Central memory CD8-positive, alpha-beta T cell (primary cell): ENCODE results near the gene PDK1.

ENCODE experiments used
- ATAC-seq: fragments of 150-1000 bp; cut with Tn5 transposase; replicated peaks from 2 replicates; pipeline ENCODE4 v1.10.0; 2022; ENCODE audit warnings: mild to moderate bottlenecking, moderate FRiP score, moderate number of reproducible peaks; ENCODE audit not compliant: poor library complexity, severe bottlenecking; ENCODE audit errors: extremely low read depth
- DNase-seq, 2 donors: peaks; one replicate each; pipeline ENCODE4 v3.0.0; 2021; ENCODE audit warnings: low spot score in 2 of 2
- H3K27ac Mint-ChIP-seq: one replicate; pipeline ENCODE4 v1.8.0; 2022; ENCODE audit warnings: low read depth, mild to moderate bottlenecking, moderate library complexity, mixed read lengths
- H3K27me3 Mint-ChIP-seq: one replicate; pipeline ENCODE4 v1.8.0; 2022; ENCODE audit warnings: mixed read lengths
- H3K36me3 Mint-ChIP-seq: one replicate; pipeline ENCODE4 v1.8.0; 2022; ENCODE audit warnings: mild to moderate bottlenecking, moderate library complexity, mixed read lengths; ENCODE audit not compliant: insufficient read depth
- H3K4me1 Mint-ChIP-seq: one replicate; pipeline ENCODE4 v1.8.0; 2022; ENCODE audit warnings: mixed read lengths
- H3K4me3 Mint-ChIP-seq: one replicate; pipeline ENCODE4 v1.8.0; 2022; ENCODE audit warnings: mild to moderate bottlenecking, moderate library complexity, mixed read lengths
- H3K9me3 Mint-ChIP-seq: one replicate; pipeline ENCODE4 v1.8.0; 2022; ENCODE audit warnings: mixed read lengths

The PDK1 gene

GRCh38 chr2:172639256-172639655, 83.4 kb downstream of the PDK1 start:
- H3K27me3 Mint-ChIP-seq: peaks cover 36% of the 10 kb centered on the region
- DNase-seq: no peak
- H3K4me1 Mint-ChIP-seq: no peaks in the 10 kb centered on the region
- no peak overlapping the region for H3K4me3 Mint-ChIP-seq
- H3K9me3 Mint-ChIP-seq: no peaks in the 10 kb centered on the region
- H3K27ac Mint-ChIP-seq: no peak overlapping the region
- H3K36me3 Mint-ChIP-seq: peaks cover 2% of the 10 kb centered on the region
- ATAC-seq: no peak

DNA sequence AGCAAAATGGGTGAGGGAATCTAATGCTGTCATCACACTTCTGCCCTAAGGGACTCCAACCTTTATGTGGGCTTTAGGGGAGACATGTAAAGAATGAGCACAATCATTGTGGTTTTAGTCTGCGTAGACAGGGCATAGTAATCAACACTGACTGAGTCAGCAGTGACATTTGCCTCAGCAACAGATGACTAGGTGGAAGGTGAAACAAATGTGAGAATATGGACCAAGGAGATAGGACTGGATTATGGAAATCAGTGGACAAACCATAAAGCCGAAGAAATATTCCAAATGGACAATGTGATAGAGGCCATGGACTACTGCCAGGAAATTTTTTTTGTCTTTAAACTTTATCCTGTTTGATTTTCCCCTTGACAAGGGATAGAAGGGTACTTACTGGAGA, 83.9 kb downstream of the PDK1 start:
- Mint-ChIP-seq H3K36me3 (peaks cover 2% of the 10 kb centered on the region), H3K27ac (no peak overlapping the region), H3K27me3 (peaks cover 36% of the 10 kb centered on the region), H3K4me3 (no peak overlapping the region), H3K9me3 (no peaks in the 10 kb centered on the region), H3K4me1 (no peaks in the 10 kb centered on the region)
- ATAC-seq: no peak
- DNase-seq: no peak

GRCh38 chr2:172640389-172640788, 84.5 kb downstream of the PDK1 start:
- no peak for ATAC-seq
- H3K27ac Mint-ChIP-seq: no peak overlapping the region
- H3K27me3 Mint-ChIP-seq: peaks cover 33% of the 10 kb centered on the region
- peaks cover 2% of the 10 kb centered on the region for H3K36me3 Mint-ChIP-seq
- H3K9me3 Mint-ChIP-seq: no peaks in the 10 kb centered on the region
- H3K4me1 Mint-ChIP-seq: no peaks in the 10 kb centered on the region
- DNase-seq: no peak
- no peak overlapping the region for H3K4me3 Mint-ChIP-seq

DNA sequence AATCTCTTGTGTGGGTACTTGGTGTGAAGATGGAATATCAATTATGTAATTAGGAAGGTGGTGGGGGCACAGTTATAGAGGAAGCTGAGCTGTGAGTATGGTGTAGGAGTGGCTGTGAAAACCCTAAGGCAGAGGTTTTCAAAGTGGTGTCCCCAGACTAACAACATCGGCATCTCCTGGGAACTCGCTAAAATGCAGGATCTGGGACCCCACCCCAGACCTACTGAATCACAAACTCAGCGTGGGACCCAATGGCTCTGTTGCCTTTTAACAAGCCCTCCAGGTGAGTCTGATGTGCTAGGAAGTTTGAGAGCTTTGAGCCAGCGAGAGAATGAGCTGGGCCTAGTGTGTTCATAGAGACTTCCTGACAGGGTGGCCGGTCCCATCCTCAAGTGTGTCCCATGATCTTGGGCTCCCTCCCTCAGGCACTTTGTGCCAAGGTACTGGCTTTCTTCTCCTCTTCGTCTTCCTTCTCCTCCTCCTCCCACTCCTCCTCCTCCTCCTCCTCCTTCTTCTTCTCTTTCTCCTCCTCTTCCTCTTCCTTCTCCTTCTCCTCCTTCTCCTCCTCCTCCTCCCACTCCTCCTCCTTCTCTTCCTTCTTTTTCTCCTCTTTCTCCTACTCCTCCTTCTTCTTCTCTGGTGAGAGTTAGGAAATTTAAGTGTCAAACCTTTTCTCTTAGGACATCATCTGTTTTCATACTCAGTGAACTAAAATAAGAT, 86.6 kb downstream of the PDK1 start:
- Mint-ChIP-seq H3K27me3 (peaks cover 24% of the 10 kb centered on the region), H3K4me3 (no peak overlapping the region)
- ATAC-seq: no peak

GRCh38 chr2:172643142-172643541, 87.3 kb downstream of the PDK1 start:
- peaks cover 28% of the 10 kb centered on the region for H3K27me3 Mint-ChIP-seq
- no peaks in the 10 kb centered on the region for H3K4me1 Mint-ChIP-seq
- H3K36me3 Mint-ChIP-seq: peaks cover 2% of the 10 kb centered on the region
- ATAC-seq (no peak), DNase-seq (no peak)
- no peak overlapping the region for H3K4me3 Mint-ChIP-seq
- H3K9me3 Mint-ChIP-seq: no peaks in the 10 kb centered on the region
- no peak overlapping the region for H3K27ac Mint-ChIP-seq

More for the DNA sequence above, 86.6 kb downstream of the PDK1 start:
- Mint-ChIP-seq H3K4me1 (no peaks in the 10 kb centered on the region), H3K9me3 (no peaks in the 10 kb centered on the region), H3K36me3 (peaks cover 2% of the 10 kb centered on the region), H3K27ac (no peak overlapping the region)
- DNase-seq: no peak

GRCh38 chr2:172647439-172647838, 91.5 kb downstream of the PDK1 start:
- no peak overlapping the region for H3K27ac Mint-ChIP-seq
- peaks cover 12% of the 10 kb centered on the region for H3K9me3 Mint-ChIP-seq
- ATAC-seq: no peak
- no peak for DNase-seq
- no peaks in the 10 kb centered on the region for H3K36me3 Mint-ChIP-seq
- H3K4me1 Mint-ChIP-seq: no peaks in the 10 kb centered on the region
- H3K4me3 Mint-ChIP-seq: no peak overlapping the region
- H3K27me3 Mint-ChIP-seq: peaks cover 69% of the 10 kb centered on the region

GRCh38 chr2:172655091-172655837, 99.4 kb downstream of the PDK1 start:
- Mint-ChIP-seq H3K36me3 (no peaks in the 10 kb centered on the region), H3K27me3 (peaks cover 58% of the 10 kb centered on the region), H3K27ac (no peak overlapping the region), H3K4me3 (no peak overlapping the region), H3K4me1 (no peaks in the 10 kb centered on the region), H3K9me3 (peaks cover 25% of the 10 kb centered on the region)
- DNase-seq (no peak), ATAC-seq (no peak)

- H3K27ac Mint-ChIP-seq: no peak overlapping the region
- no peak for ATAC-seq
- no peaks in the 10 kb centered on the region for H3K4me1 Mint-ChIP-seq
- H3K27me3 Mint-ChIP-seq: peaks cover 58% of the 10 kb centered on the region
- H3K36me3 Mint-ChIP-seq: no peaks in the 10 kb centered on the region
- H3K9me3 Mint-ChIP-seq: peaks cover 24% of the 10 kb centered on the region
- H3K4me3 Mint-ChIP-seq: no peak overlapping the region
- DNase-seq: no peak
These were observed 100.1 kb downstream of the PDK1 start for GRCh38 chr2:172655838-172656573.
